GM12874 (cell line): ENCODE data around the gene ARHGAP24.

Experiments
- TF ChIP-seq, protein P1 (sequence below): IDR thresholded peaks from 2 replicates; pipeline ENCODE4 v1.5.1; 2011; ENCODE audit warnings: low read depth, mild to moderate bottlenecking, control low read depth, low read length, moderate library complexity; ENCODE audit not compliant: insufficient read depth

ARHGAP24 gene

DNA sequence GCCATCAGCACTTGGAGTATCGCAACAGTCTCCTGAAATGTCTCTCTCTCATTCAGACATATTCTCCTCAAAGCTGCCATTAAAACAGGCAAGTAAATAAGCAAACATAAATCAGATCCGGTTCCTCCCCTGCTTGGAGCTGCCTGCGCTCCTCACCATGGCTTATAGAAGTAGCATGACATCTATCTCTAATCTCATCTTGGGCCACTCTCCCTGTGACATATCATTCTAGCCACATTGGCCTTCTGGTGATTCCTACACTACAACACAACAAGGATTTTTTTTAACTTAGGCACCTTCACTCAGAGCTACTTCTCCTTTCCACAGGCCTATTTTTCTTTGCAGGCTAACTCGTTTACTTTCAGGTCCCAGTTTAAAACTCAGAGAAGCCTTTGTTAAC lies 387.9 kb downstream of the ARHGAP24 start:
- TF ChIP-seq, protein P1, sequence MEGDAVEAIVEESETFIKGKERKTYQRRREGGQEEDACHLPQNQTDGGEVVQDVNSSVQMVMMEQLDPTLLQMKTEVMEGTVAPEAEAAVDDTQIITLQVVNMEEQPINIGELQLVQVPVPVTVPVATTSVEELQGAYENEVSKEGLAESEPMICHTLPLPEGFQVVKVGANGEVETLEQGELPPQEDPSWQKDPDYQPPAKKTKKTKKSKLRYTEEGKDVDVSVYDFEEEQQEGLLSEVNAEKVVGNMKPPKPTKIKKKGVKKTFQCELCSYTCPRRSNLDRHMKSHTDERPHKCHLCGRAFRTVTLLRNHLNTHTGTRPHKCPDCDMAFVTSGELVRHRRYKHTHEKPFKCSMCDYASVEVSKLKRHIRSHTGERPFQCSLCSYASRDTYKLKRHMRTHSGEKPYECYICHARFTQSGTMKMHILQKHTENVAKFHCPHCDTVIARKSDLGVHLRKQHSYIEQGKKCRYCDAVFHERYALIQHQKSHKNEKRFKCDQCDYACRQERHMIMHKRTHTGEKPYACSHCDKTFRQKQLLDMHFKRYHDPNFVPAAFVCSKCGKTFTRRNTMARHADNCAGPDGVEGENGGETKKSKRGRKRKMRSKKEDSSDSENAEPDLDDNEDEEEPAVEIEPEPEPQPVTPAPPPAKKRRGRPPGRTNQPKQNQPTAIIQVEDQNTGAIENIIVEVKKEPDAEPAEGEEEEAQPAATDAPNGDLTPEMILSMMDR: no peak

DNA sequence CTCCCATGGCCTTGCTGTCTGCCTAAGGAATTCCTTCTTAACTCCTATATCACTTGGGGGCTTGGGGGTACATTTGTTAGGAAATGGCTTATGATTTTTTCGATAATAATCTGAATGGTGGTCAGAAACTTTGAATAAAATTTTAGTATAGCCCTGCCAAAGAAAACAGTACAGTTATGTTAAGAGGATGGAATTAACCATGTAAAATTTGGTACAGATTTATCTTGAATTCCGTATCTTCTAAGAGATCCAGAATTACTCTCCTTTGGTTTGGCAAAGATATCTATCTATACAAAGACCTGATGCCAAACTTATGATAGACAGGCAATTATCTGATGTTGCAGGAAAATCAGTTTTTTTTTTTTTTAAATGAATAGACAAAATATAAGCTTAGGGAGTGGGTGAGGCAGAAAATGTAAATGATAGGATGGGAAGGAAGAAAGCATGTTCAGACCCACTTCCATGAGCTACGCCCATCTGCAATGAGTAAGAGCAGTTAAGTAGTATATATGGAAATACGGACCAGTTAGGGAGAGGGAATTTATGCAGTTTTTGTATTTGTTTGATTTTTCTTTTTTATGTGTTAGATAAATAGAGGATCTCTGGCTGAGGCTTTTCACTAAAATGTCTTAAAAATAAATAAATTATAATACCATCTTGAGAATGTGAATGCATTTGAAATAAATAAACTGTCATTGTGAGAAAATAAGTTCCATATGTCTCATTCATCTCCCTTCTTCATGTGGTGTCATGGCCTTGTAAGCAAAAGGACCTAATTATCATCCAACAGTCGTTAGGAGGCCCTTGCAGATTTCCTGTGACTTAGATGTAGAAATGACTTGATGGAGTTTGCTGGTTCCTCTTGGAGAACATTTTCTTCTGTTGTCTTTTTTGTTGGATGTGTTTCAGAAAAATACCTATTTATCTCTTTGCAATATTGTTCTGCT lies 389.6 kb downstream of the ARHGAP24 start:
- TF ChIP-seq, protein P1: no peak

DNA sequence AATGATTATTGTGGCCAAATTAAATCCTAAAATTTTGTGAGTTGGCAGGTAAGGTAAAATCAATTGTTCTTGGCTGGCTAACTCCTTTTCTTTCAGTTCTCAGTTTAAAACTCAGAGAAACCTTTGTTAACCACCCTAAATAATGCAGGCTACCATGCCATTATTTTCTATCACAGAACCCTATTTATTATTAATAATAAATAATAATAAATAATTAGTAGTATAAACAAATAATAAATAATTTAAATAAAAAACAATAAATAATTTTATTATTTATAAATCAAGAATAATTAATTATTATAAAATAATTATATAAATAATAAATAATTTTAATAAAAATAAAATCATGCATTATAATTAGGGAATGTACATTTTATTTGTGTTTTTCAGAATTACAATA lies 390.3 kb downstream of the ARHGAP24 start:
- TF ChIP-seq, protein P1: no peak

DNA sequence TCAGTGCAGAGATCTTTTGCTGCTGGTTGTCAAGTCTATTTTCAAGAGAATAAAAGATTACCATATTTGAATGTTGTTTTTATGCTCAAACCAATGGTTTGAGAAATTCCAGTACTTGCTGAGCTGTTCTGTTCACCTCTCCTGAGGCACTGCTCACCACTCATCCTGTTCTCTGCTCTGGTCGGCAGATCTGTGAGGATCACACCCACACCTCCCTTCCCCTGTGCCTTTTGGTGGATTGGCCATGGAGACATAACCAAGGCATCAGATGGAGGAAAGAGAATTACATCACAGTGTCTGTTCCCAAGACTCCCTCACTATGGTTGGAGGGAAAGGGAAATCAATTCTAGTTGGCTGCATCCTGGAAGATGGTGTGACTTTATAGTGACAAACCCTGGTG lies 391.6 kb downstream of the ARHGAP24 start:
- TF ChIP-seq, protein P1: no peak

DNA sequence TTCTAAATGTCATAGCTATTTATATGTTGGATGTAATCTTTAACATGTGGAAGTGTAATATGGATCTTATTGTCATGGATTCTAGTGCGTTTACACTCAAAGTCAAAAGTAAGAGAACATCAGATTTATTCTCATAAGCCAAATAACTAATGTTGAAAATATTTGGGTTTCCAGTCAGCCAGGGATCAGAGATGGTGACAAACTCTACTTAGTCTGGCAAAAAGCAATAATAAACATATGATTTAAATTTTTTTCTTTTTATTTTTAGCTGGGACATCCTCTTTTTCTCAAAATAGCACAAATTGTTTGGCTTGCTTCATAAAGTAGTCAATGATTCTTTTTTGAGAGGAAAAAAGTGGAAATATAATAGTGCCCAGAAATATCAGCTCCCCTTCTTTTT lies 392.3 kb downstream of the ARHGAP24 start:
- TF ChIP-seq, protein P1: no peak

DNA sequence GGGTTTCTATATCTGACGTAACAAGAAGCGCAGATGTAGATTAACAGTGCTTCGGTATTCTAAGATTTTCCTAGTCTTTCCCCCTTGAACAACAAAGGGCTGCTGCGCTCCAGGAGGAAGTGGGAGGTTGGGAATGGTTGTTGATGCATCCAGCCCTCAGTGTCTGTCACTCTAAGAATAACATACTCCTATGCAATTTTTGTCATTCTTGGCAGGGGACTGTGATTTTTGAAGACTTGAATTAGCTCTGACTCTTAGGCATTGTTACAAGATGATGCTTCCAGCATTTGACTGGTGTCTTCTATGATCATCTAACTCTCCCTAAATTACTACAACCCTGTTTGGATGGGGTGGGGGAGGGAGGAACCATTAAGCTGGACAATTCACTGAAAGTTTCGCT lies 394.2 kb downstream of the ARHGAP24 start:
- TF ChIP-seq, protein P1: no peak

DNA sequence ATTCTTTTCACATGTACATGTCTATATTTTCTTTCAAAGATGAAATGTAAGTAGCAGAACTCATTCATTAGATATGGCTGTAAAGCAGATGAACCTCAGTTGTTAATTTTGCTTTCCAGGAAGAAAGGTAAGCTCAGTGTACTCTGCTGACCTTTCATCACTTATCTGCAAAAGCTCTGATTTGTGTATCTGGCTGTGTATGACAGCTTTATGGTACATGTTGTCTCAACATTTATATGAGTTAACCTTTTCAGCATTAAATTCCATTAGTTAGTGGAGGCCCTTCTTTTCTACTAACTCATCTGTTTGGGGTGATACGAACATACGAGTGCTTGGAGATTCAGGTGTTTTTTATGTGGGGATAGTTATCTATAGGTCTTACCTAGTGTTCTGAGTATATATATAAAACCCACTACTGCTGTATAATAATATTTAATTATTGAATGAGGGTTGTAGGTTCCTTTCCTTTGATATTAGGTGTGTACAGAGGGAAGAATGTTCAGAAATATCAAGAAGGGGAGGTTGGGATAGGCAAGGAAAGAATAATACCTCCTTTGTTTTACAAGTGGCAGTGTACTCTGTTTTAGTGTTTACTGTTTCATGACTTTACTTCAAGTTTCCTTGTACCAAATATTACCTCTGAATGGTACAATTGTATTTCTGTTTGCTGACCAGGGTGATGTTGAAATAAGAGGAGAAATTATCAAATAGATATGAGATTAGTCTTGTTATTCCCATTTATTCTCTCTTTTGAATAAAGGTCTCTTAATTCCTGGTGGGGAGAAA lies 395.5 kb downstream of the ARHGAP24 start:
- TF ChIP-seq, protein P1: no peak
